Stimulated activated CD4-positive, alpha-beta T cell treated with anti-CD3 and anti-CD28 coated beads, Interleukin-4, amount 100 ng/mL, for 24 hours (primary cell): Measurements from ENCODE around the gene GBGT1.

ENCODE experiments used
- DNase-seq: peaks from one replicate; pipeline ENCODE4 v3.0.0-alpha.2; 2020

Gene GBGT1

GRCh38 chr9:133142684-133143622 lies 20.8 kb downstream of the GBGT1 start:
- peak; percentile 47 for DNase-seq

GRCh38 chr9:133141833-133142595 lies 21.7 kb downstream of the GBGT1 start:
- peak; percentile 73 for DNase-seq

GRCh38 chr9:133140606-133141005 lies 23.1 kb downstream of the GBGT1 start:
- no peak for DNase-seq

GRCh38 chr9:133140174-133140505 lies 23.6 kb downstream of the GBGT1 start:
- no peak for DNase-seq

GRCh38 chr9:133139246-133140173 lies 24.2 kb downstream of the GBGT1 start:
- DNase-seq, result no peak

GRCh38 chr9:133137451-133138231 lies 26.1 kb downstream of the GBGT1 start:
- DNase-seq, result no peak

GRCh38 chr9:133135146-133135745 lies 28.5 kb downstream of the GBGT1 start:
- DNase-seq, result peak; percentile 78

- DNase-seq, result peak; percentile 43
These were observed 29.1 kb downstream of the GBGT1 start for GRCh38 chr9:133134388-133135145.

GRCh38 chr9:133133681-133134387 lies 29.9 kb downstream of the GBGT1 start:
- peak; percentile 90 for DNase-seq

GRCh38 chr9:133132174-133132573 lies 31.5 kb downstream of the GBGT1 start:
- DNase-seq, result no peak

GRCh38 chr9:133131506-133131905 lies 32.2 kb downstream of the GBGT1 start:
- no peak for DNase-seq

- DNase-seq, result peak; percentile 51
These were observed 32.9 kb downstream of the GBGT1 start for GRCh38 chr9:133130685-133131244.

- DNase-seq, result no peak
These were observed 34.5 kb downstream of the GBGT1 start for GRCh38 chr9:133129001-133129795.

GRCh38 chr9:133128152-133128551 lies 35.6 kb downstream of the GBGT1 start:
- no peak for DNase-seq

GRCh38 chr9:133127340-133127981 lies 36.3 kb downstream of the GBGT1 start:
- peak; percentile 56 for DNase-seq

GRCh38 chr9:133126697-133127339 lies 36.9 kb downstream of the GBGT1 start:
- DNase-seq, result no peak

- no peak for DNase-seq
These were observed 37.6 kb downstream of the GBGT1 start for GRCh38 chr9:133125941-133126696.
